Smooth muscle cell of the brain vasculature (primary cell): Measurements from ENCODE around the gene DAB2.
"Not testable (repeated sequence)": the region's sequence is repeated elsewhere in the genome, so short reads cannot be mapped to it uniquely, and the experiment has no call there.

Experiments
- DNase-seq: peaks from one replicate; pipeline ENCODE4 v3.0.0-alpha.2; 2012; ENCODE audit warnings: low read depth, low spot score

DAB2 gene

GRCh38 chr5:39342460-39342859, 82.3 kb downstream of the DAB2 start:
- no peak for DNase-seq

GRCh38 chr5:39341896-39342295, 82.9 kb downstream of the DAB2 start:
- DNase-seq: no peak

GRCh38 chr5:39340506-39340905, 84.3 kb downstream of the DAB2 start:
- no peak for DNase-seq

GRCh38 chr5:39337252-39337915, 87.4 kb downstream of the DAB2 start:
- DNase-seq: no peak

- not testable (repeated sequence) for DNase-seq
Measured at GRCh38 chr5:39334296-39334695, 90.5 kb downstream of the DAB2 start.

GRCh38 chr5:39333104-39333503, 91.7 kb downstream of the DAB2 start:
- DNase-seq: no peak

- DNase-seq: no peak
Measured at GRCh38 chr5:39331861-39332381, 92.9 kb downstream of the DAB2 start.

- no peak for DNase-seq
Measured at GRCh38 chr5:39328731-39329130, 96.0 kb downstream of the DAB2 start.

- no peak for DNase-seq
Measured at GRCh38 chr5:39323542-39323941, 101.2 kb downstream of the DAB2 start.
